Fibroblast of skin of right quadriceps (primary cell): ENCODE measurements around the gene INPP5E.

Experiments used
- DNase-seq: peaks from one replicate; pipeline ENCODE4 v3.0.0-alpha.2; 2013

The INPP5E gene

GRCh38 chr9:136403915-136404800 is 35.5 kb downstream of the INPP5E start:
- no peak for DNase-seq

- no peak for DNase-seq
Observed at GRCh38 chr9:136403538-136403914, 36.1 kb downstream of the INPP5E start.

GRCh38 chr9:136402067-136402466 is 37.6 kb downstream of the INPP5E start:
- DNase-seq: no peak

GRCh38 chr9:136401173-136401922 is 38.3 kb downstream of the INPP5E start:
- DNase-seq: no peak

GRCh38 chr9:136400038-136400834 is 39.4 kb downstream of the INPP5E start, which contains the start of gene SNAPC4:
SNAPC4 (minus strand) TSS chr9:136400170; CDS start chr9:136398428, 1,742 bp downstream.
- DNase-seq: peak; percentile 82

- no peak for DNase-seq
Observed at GRCh38 chr9:136399176-136400037, 40.2 kb downstream of the INPP5E start.

- no peak for DNase-seq
Observed at GRCh38 chr9:136398286-136398685, 41.4 kb downstream of the INPP5E start.

GRCh38 chr9:136397643-136398042 is 42.0 kb downstream of the INPP5E start:
- no peak for DNase-seq

GRCh38 chr9:136396219-136396515 is 43.5 kb downstream of the INPP5E start:
- DNase-seq: no peak

GRCh38 chr9:136395345-136396218 is 44.1 kb downstream of the INPP5E start:
- no peak for DNase-seq

GRCh38 chr9:136395020-136395340 is 44.7 kb downstream of the INPP5E start:
- DNase-seq: no peak

GRCh38 chr9:136394312-136395019 is 45.2 kb downstream of the INPP5E start:
- DNase-seq: no peak

- DNase-seq: no peak
Observed at GRCh38 chr9:136393531-136393930, 46.1 kb downstream of the INPP5E start.

GRCh38 chr9:136392538-136393449 is 46.9 kb downstream of the INPP5E start:
- DNase-seq: no peak

- no peak for DNase-seq
Observed at GRCh38 chr9:136391737-136392537, 47.7 kb downstream of the INPP5E start.

- DNase-seq: no peak
Observed at GRCh38 chr9:136389396-136389795, 50.2 kb downstream of the INPP5E start.

- DNase-seq: no peak
Observed at GRCh38 chr9:136387217-136387616, 52.4 kb downstream of the INPP5E start.

- no peak for DNase-seq
Observed at GRCh38 chr9:136386018-136386417, 53.6 kb downstream of the INPP5E start.

GRCh38 chr9:136385015-136385414 is 54.6 kb downstream of the INPP5E start:
- DNase-seq: no peak
